ENCODE results near the gene CDCA7.
"Not testable (repeated sequence)": the region's sequence is repeated elsewhere in the genome, so short reads cannot be mapped to it uniquely, and the experiment has no call there.

The CDCA7 gene

GRCh38 chr2:173370198-173370597, 15.5 kb downstream of the CDCA7 start:
- no peak for DNase-seq

- DNase-seq: no peak
These were observed 16.4 kb downstream of the CDCA7 start for GRCh38 chr2:173371023-173371422.

GRCh38 chr2:173373290-173373689, 18.6 kb downstream of the CDCA7 start:
- no peak for DNase-seq

GRCh38 chr2:173374634-173375033, 20.0 kb downstream of the CDCA7 start:
- DNase-seq: no peak

- DNase-seq: not testable (repeated sequence)
These were observed 30.9 kb downstream of the CDCA7 start for GRCh38 chr2:173385534-173385933.

- DNase-seq: no peak
These were observed 31.5 kb downstream of the CDCA7 start for GRCh38 chr2:173386021-173386737.

- no peak for DNase-seq
These were observed 32.0 kb downstream of the CDCA7 start for GRCh38 chr2:173386738-173387065.

- no peak for DNase-seq
These were observed 32.4 kb downstream of the CDCA7 start for GRCh38 chr2:173387079-173387478.

GRCh38 chr2:173387660-173388059, 33.0 kb downstream of the CDCA7 start:
- DNase-seq: no peak

- no peak for DNase-seq
These were observed 34.1 kb downstream of the CDCA7 start for GRCh38 chr2:173388795-173389194.

- DNase-seq: no peak
These were observed 35.4 kb downstream of the CDCA7 start for GRCh38 chr2:173390036-173390435.

GRCh38 chr2:173392731-173393130, 38.1 kb downstream of the CDCA7 start:
- DNase-seq: no peak

- no peak for DNase-seq
These were observed 38.5 kb downstream of the CDCA7 start for GRCh38 chr2:173393186-173393585.

GRCh38 chr2:173393636-173394035, 39.0 kb downstream of the CDCA7 start:
- DNase-seq: no peak

GRCh38 chr2:173394091-173394974, 39.7 kb downstream of the CDCA7 start:
- no peak for DNase-seq

- no peak for DNase-seq
These were observed 41.1 kb downstream of the CDCA7 start for GRCh38 chr2:173395567-173396351.

GRCh38 chr2:173397539-173397938, 42.9 kb downstream of the CDCA7 start:
- DNase-seq: no peak

- no peak for DNase-seq
These were observed 44.6 kb downstream of the CDCA7 start for GRCh38 chr2:173399229-173399628.

- peak; percentile 14 for DNase-seq
These were observed 46.1 kb downstream of the CDCA7 start for GRCh38 chr2:173400760-173401159.

- DNase-seq: peak; percentile 66
These were observed 47.1 kb downstream of the CDCA7 start for GRCh38 chr2:173401716-173402326.

GRCh38 chr2:173402405-173402974, 47.8 kb downstream of the CDCA7 start:
- peak; percentile 60 for DNase-seq
